OCI-LY3 (cell line): ENCODE results near the gene ARHGAP15.

Experiments
- H2AFZ ChIP-seq: fragments of 200-600, 300-600 bp; shearing (Covaris generic); 2 replicates; pipeline ENCODE4 v1.6.0; 2014; ENCODE audit warnings: antibody characterized with exemption, low read depth, low read length
- H3K27ac ChIP-seq: fragments of 200-600, 300-600 bp; sonication (generic); 2 replicates; pipeline ENCODE4 v1.5.1; 2014; ENCODE audit warnings: mild to moderate bottlenecking, low read length, moderate library complexity, mixed read lengths
- H3K27me3 ChIP-seq: fragments of 200-600, 300-600 bp; sonication (generic); 2 replicates; pipeline ENCODE4 v1.6.1; 2014; ENCODE audit warnings: low read depth, low read length, mixed read lengths
- H3K36me3 ChIP-seq: fragments of 200-600, 300-600 bp; sonication (generic); replicated peaks from 2 replicates; pipeline ENCODE3; 2014; ENCODE audit warnings: low read depth, low read length, mixed read lengths
- H3K4me1 ChIP-seq: fragments of 300-600, 200-600 bp; sonication (generic); 2 replicates; pipeline ENCODE4 v1.6.1; 2014; ENCODE audit warnings: low read length, mixed read lengths
- H3K4me2 ChIP-seq: fragments of 200-600, 300-600 bp; sonication (generic); 2 replicates; pipeline ENCODE4 v1.6.1; 2014; ENCODE audit warnings: low read length, mixed read lengths
- H3K4me3 ChIP-seq: fragments of 300-600, 200-600 bp; sonication (generic); 2 replicates; pipeline ENCODE4 v1.5.1; 2014; ENCODE audit warnings: antibody characterized with exemption, mild to moderate bottlenecking, low read length, moderate library complexity
- H3K79me2 ChIP-seq: fragments of 300-600, 200-600 bp; shearing (Covaris generic); 2 replicates; pipeline ENCODE4 v1.6.1; 2014; ENCODE audit warnings: mild to moderate bottlenecking, low read length, mixed read lengths
- H3K9ac ChIP-seq: fragments of 300-600, 200-600 bp; shearing (Covaris generic); 2 replicates; pipeline ENCODE4 v1.6.0; 2014; ENCODE audit warnings: mild to moderate bottlenecking, low read length, moderate library complexity
- H3K9me3 ChIP-seq: fragments of 200-600, 300-600 bp; shearing (Covaris generic); 2 replicates; pipeline ENCODE4 v1.6.1; 2014; ENCODE audit warnings: low read length, mixed read lengths; ENCODE audit not compliant: insufficient read depth
- H4K20me1 ChIP-seq: fragments of 200-600, 300-600 bp; sonication (generic); 2 replicates; pipeline ENCODE4 v1.6.1; 2016; ENCODE audit warnings: low read length, mixed read lengths; ENCODE audit not compliant: insufficient read depth
- CTCF ChIP-seq: fragments of 200-600, 300-600 bp; sonication (generic); IDR thresholded peaks from 2 replicates; pipeline ENCODE4 v1.5.1; 2014; ENCODE audit warnings: antibody characterized with exemption, low read length, low read depth
- EZH2phosphoT487 ChIP-seq: fragments of 200-600 bp; shearing (Covaris generic); IDR thresholded peaks from 2 replicates; pipeline ENCODE4 v1.6.1; 2018; ENCODE audit warnings: antibody characterized with exemption, mixed run types, low read depth

The ARHGAP15 gene

GRCh38 chr2:143588746-143589145 lies 459.5 kb downstream of the ARHGAP15 start:
- Histone ChIP-seq H3K27me3 (no peaks in the 10 kb centered on the region), H3K4me1 (no peaks in the 10 kb centered on the region), H3K4me2 (no peak overlapping the region), H3K27ac (no peak overlapping the region), H3K9me3 (no peaks in the 10 kb centered on the region), H3K9ac (no peak overlapping the region), H3K79me2 (no peaks in the 10 kb centered on the region), H3K4me3 (no peak overlapping the region), H2AFZ (no peak overlapping the region), H4K20me1 (no peaks in the 10 kb centered on the region), H3K36me3 (no peaks in the 10 kb centered on the region)
- TF ChIP-seq CTCF (no peak), EZH2phosphoT487 (no peak)

GRCh38 chr2:143594161-143594560 lies 464.9 kb downstream of the ARHGAP15 start:
- Histone ChIP-seq H3K9me3 (no peaks in the 10 kb centered on the region), H4K20me1 (no peaks in the 10 kb centered on the region), H3K27me3 (no peaks in the 10 kb centered on the region), H3K4me1 (no peaks in the 10 kb centered on the region), H3K36me3 (no peaks in the 10 kb centered on the region), H3K79me2 (no peaks in the 10 kb centered on the region), H3K4me2 (no peak overlapping the region), H3K9ac (no peak overlapping the region), H3K4me3 (no peak overlapping the region), H2AFZ (no peak overlapping the region), H3K27ac (no peak overlapping the region)
- TF ChIP-seq CTCF (no peak), EZH2phosphoT487 (no peak)

- no peak overlapping the region for H2AFZ ChIP-seq
- H3K79me2 ChIP-seq, result no peaks in the 10 kb centered on the region
- no peaks in the 10 kb centered on the region for H3K36me3 ChIP-seq
- H3K27ac ChIP-seq, result no peak overlapping the region
- H3K4me3 ChIP-seq, result no peak overlapping the region
- TF ChIP-seq CTCF, result no peak
- TF ChIP-seq EZH2phosphoT487, result no peak
- H3K27me3 ChIP-seq, result no peaks in the 10 kb centered on the region
- no peak overlapping the region for H3K4me2 ChIP-seq
- no peak overlapping the region for H3K9ac ChIP-seq
- H3K9me3 ChIP-seq, result no peaks in the 10 kb centered on the region
- H3K4me1 ChIP-seq, result no peaks in the 10 kb centered on the region
- no peaks in the 10 kb centered on the region for H4K20me1 ChIP-seq
These were observed 465.5 kb downstream of the ARHGAP15 start for GRCh38 chr2:143594745-143595144.

GRCh38 chr2:143600116-143600515 lies 470.9 kb downstream of the ARHGAP15 start:
- Histone ChIP-seq H3K27me3 (no peaks in the 10 kb centered on the region), H3K9ac (no peak overlapping the region), H3K4me1 (no peaks in the 10 kb centered on the region), H4K20me1 (no peaks in the 10 kb centered on the region), H3K4me2 (no peak overlapping the region), H3K4me3 (no peak overlapping the region), H2AFZ (no peak overlapping the region), H3K9me3 (no peaks in the 10 kb centered on the region), H3K27ac (no peak overlapping the region), H3K79me2 (no peaks in the 10 kb centered on the region), H3K36me3 (no peaks in the 10 kb centered on the region)
- no peak for TF ChIP-seq CTCF
- TF ChIP-seq EZH2phosphoT487, result no peak
